ENCODE measurements around the gene ADNP. TPM values are rescaled to one million over a fixed set of nuclear protein-coding genes. Genes with fewer than 3 reads are reported as not detected.
A peak's percentile ranks its signal among the peaks of the same experiment; 100 is the strongest.
"Not testable (repeated sequence)": the region's sequence is repeated elsewhere in the genome, so short reads cannot be mapped to it uniquely, and the experiment has no call there.

The ADNP gene
- 158 to 165 TPM (median 159 TPM) in 3 replicates for total RNA-seq

- peak; percentile 85 to 92 for DNase-seq (ENCODE audit: low spot score in 2 of 2, unreplicated experiment in 2 of 2)
- peak; percentile 68 for TF ChIP-seq CTCF (IDR thresholded peaks at IDR 0.05; ENCODE audit: unreplicated experiment)
- Mint-ChIP-seq H3K9me3 (no peaks in the 10 kb centered on the region), H3K36me3 (peaks cover 3% of the 10 kb centered on the region), H3K27ac (peak within 1 kb of the TSS; percentile 99), H3K4me1 (peaks cover 40% of the 10 kb centered on the region), H3K27me3 (ENCODE audit: low read depth) (no peaks in the 10 kb centered on the region), H3K4me3 (peak within 1 kb of the TSS; percentile 89)
Observed at GRCh38 chr20:50931306-50932015, at the start of gene ADNP. ADNP (minus strand) TSS chr20:50931437; CDS start chr20:50903996, 27,441 bp downstream.

GRCh38 chr20:50980071-50980681 lies 48.9 kb upstream of the ADNP start:
- Mint-ChIP-seq H3K4me1 (peaks cover 7% of the 10 kb centered on the region), H3K27ac (no peak overlapping the region), H3K4me3 (no peak overlapping the region), H3K9me3 (peaks cover 4% of the 10 kb centered on the region), H3K36me3 (no peaks in the 10 kb centered on the region), H3K27me3 (ENCODE audit: low read depth) (peaks cover 9% of the 10 kb centered on the region)
- TF ChIP-seq CTCF (IDR thresholded peaks at IDR 0.05; ENCODE audit: unreplicated experiment), result no peak
- DNase-seq (ENCODE audit: low spot score in 2 of 2, unreplicated experiment in 2 of 2), result no peak

- not testable (repeated sequence) for H3K4me1 Mint-ChIP-seq; H3K36me3 Mint-ChIP-seq; H3K9me3 Mint-ChIP-seq; H3K4me3 Mint-ChIP-seq; DNase-seq (ENCODE audit: low spot score in 2 of 2, unreplicated experiment in 2 of 2); H3K27ac Mint-ChIP-seq
- H3K27me3 Mint-ChIP-seq (ENCODE audit: low read depth), result peaks cover 12% of the 10 kb centered on the region
Observed at GRCh38 chr20:50978533-50978932, 47.3 kb upstream of the ADNP start.

- H3K4me1 Mint-ChIP-seq, result peaks cover 5% of the 10 kb centered on the region
Observed at GRCh38 chr20:50977066-50978021, 46.1 kb upstream of the ADNP start.

GRCh38 chr20:50975701-50976330 lies 44.6 kb upstream of the ADNP start:
- Mint-ChIP-seq H3K36me3 (no peaks in the 10 kb centered on the region), H3K4me3 (no peak overlapping the region), H3K27ac (no peak overlapping the region), H3K4me1 (no peaks in the 10 kb centered on the region), H3K9me3 (peaks cover 8% of the 10 kb centered on the region), H3K27me3 (ENCODE audit: low read depth) (peaks cover 20% of the 10 kb centered on the region)
- TF ChIP-seq CTCF (IDR thresholded peaks at IDR 0.05; ENCODE audit: unreplicated experiment), result no peak
- DNase-seq (ENCODE audit: low spot score in 2 of 2, unreplicated experiment in 2 of 2), result no peak

More at GRCh38 chr20:50977066-50978021, 46.1 kb upstream of the ADNP start:
- H3K27ac Mint-ChIP-seq, result no peak overlapping the region
- peaks cover 8% of the 10 kb centered on the region for H3K9me3 Mint-ChIP-seq
- no peak for DNase-seq (ENCODE audit: low spot score in 2 of 2, unreplicated experiment in 2 of 2)
- no peaks in the 10 kb centered on the region for H3K36me3 Mint-ChIP-seq
- TF ChIP-seq CTCF (IDR thresholded peaks at IDR 0.05; ENCODE audit: unreplicated experiment), result no peak
- H3K4me3 Mint-ChIP-seq, result no peak overlapping the region
- peaks cover 18% of the 10 kb centered on the region for H3K27me3 Mint-ChIP-seq (ENCODE audit: low read depth)

All from mesothelial cell of epicardium (in vitro differentiated cells).